ENCODE data around the gene BOLA2.
"Not testable (repeated sequence)": the region's sequence is repeated elsewhere in the genome, so short reads cannot be mapped to it uniquely, and the experiment has no call there.

The BOLA2 gene

GRCh38 chr16:29454269-29454668 lies at the start of gene BOLA2, which contains the start of gene SLX1B:
Gene BOLA2 (minus strand): TSS chr16:29454351. CDS start chr16:29454253, 98 bp downstream.
Gene SLX1B (plus strand): TSS chr16:29454533.
- DNase-seq = not testable (repeated sequence)

- DNase-seq = not testable (repeated sequence)
These were observed 28.1 kb upstream of the BOLA2 start for GRCh38 chr16:29482276-29482675.

- not testable (repeated sequence) for DNase-seq
These were observed 17.9 kb upstream of the BOLA2 start for GRCh38 chr16:29472065-29472464.

- DNase-seq = not testable (repeated sequence)
These were observed 15.5 kb upstream of the BOLA2 start for GRCh38 chr16:29469660-29470059.

GRCh38 chr16:29467654-29468366 lies 13.7 kb upstream of the BOLA2 start:
- DNase-seq = not testable (repeated sequence)

- DNase-seq = not testable (repeated sequence)
These were observed 12.8 kb upstream of the BOLA2 start for GRCh38 chr16:29466904-29467303.

GRCh38 chr16:29465985-29466824 lies 12.1 kb upstream of the BOLA2 start:
- DNase-seq = not testable (repeated sequence)

- DNase-seq = not testable (repeated sequence)
These were observed 6.5 kb upstream of the BOLA2 start for GRCh38 chr16:29460647-29461030.

- DNase-seq = not testable (repeated sequence)
These were observed 5.8 kb upstream of the BOLA2 start, which contains the start of gene SULT1A4 for GRCh38 chr16:29459706-29460646. Gene SULT1A4 (plus strand): TSS chr16:29459913. CDS start chr16:29461386, 1,473 bp downstream.

GRCh38 chr16:29457660-29458059 lies 3.5 kb upstream of the BOLA2 start:
- DNase-seq = not testable (repeated sequence)

GRCh38 chr16:29454828-29455227 lies 677 bp upstream of the BOLA2 start:
- not testable (repeated sequence) for DNase-seq

GRCh38 chr16:29453754-29454153 lies 397 bp downstream of the BOLA2 start:
- not testable (repeated sequence) for DNase-seq

- DNase-seq = not testable (repeated sequence)
These were observed 28.8 kb downstream of the BOLA2 start for GRCh38 chr16:29425390-29425789.

GRCh38 chr16:29423587-29423986 lies 30.6 kb downstream of the BOLA2 start:
- not testable (repeated sequence) for DNase-seq

- DNase-seq = not testable (repeated sequence)
These were observed 48.9 kb downstream of the BOLA2 start for GRCh38 chr16:29405249-29405648.

Data from NCI-H524 treated with DMSO at 0.1 percent for 48 hours (cell line).